GM21737 (cell line): ENCODE measurements around the gene SETDB2.

Source experiments
- ATAC-seq: cut with Tn5 transposase; IDR thresholded peaks from one replicate; pipeline ENCODE4 v1.9.1; 2021; ENCODE audit warnings: mild to moderate bottlenecking, moderate library complexity; ENCODE audit not compliant: unreplicated experiment

Gene SETDB2

GRCh38 chr13:49528161-49528560 lies 84.1 kb downstream of the SETDB2 start:
- ATAC-seq = no peak

GRCh38 chr13:49530457-49530856 lies 86.4 kb downstream of the SETDB2 start:
- peak; percentile 57 for ATAC-seq

- no peak for ATAC-seq
Observed at GRCh38 chr13:49532593-49532992, 88.5 kb downstream of the SETDB2 start.

- ATAC-seq = no peak
Observed at GRCh38 chr13:49533011-49533410, 88.9 kb downstream of the SETDB2 start.

GRCh38 chr13:49533591-49534269 lies 89.7 kb downstream of the SETDB2 start:
- no peak for ATAC-seq

- ATAC-seq = peak; percentile 53
Observed at GRCh38 chr13:49536144-49536873, 92.2 kb downstream of the SETDB2 start.

- no peak for ATAC-seq
Observed at GRCh38 chr13:49538404-49538803, 94.3 kb downstream of the SETDB2 start.

- no peak for ATAC-seq
Observed at GRCh38 chr13:49539313-49539712, 95.2 kb downstream of the SETDB2 start.

- ATAC-seq = no peak
Observed at GRCh38 chr13:49539746-49540145, 95.7 kb downstream of the SETDB2 start.

GRCh38 chr13:49540552-49540951 lies 96.5 kb downstream of the SETDB2 start:
- no peak for ATAC-seq

- ATAC-seq = no peak
Observed at GRCh38 chr13:49543656-49544055, 99.6 kb downstream of the SETDB2 start.
